AG09319 (cell line): ENCODE results near the gene SMIM33.

Source experiments
- DNase-seq: peaks from one replicate; pipeline ENCODE4 v3.0.0-alpha.2; 2010; ENCODE audit warnings: low read depth; ENCODE audit errors: extremely low read depth
- TF ChIP-seq, protein P1 (sequence below): IDR thresholded peaks from 2 replicates; pipeline ENCODE4 v1.5.1; 2011; ENCODE audit warnings: low read depth, mild to moderate bottlenecking, inconsistent platforms, low read length, moderate library complexity

The SMIM33 gene

DNA sequence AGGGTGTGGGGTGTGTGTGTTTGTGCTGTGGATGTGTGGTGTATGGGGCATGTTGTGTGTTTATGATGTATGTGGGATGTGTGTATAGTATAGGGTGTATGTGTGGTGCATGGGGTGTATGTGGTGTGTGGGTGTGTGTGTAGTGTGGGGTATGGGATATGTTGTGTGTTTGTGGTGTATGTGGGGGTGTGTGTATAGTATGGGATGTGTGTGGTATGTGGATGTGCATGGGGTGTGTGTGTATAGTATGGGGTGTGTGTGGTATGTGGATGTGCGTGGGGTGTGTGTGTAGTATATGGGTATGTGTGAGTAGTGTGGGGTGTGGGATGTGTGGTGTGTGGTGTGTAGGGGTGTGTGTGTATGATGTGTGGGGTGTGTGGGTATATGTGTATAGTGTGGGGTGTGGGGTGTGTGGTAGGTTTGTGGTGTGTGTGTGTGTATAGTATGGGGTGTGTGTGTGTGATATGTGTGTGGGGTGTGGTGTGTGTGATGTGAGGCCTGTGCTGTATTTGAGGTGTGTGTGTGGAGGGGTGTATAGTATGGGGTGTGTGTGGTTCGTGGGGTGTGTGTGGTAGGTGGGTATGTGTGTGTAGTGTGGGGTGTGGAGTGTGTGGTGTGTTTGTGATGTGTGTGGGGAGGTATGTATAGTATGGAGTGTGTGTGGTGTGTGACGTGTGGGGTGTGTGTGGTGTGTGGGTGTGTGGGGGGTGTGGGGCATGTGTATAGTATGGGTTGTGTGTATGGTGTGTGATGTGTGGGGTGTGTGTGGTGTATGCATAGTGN lies 18.7 kb upstream of the SMIM33 start:
- DNase-seq: no peak
- TF ChIP-seq, protein P1, sequence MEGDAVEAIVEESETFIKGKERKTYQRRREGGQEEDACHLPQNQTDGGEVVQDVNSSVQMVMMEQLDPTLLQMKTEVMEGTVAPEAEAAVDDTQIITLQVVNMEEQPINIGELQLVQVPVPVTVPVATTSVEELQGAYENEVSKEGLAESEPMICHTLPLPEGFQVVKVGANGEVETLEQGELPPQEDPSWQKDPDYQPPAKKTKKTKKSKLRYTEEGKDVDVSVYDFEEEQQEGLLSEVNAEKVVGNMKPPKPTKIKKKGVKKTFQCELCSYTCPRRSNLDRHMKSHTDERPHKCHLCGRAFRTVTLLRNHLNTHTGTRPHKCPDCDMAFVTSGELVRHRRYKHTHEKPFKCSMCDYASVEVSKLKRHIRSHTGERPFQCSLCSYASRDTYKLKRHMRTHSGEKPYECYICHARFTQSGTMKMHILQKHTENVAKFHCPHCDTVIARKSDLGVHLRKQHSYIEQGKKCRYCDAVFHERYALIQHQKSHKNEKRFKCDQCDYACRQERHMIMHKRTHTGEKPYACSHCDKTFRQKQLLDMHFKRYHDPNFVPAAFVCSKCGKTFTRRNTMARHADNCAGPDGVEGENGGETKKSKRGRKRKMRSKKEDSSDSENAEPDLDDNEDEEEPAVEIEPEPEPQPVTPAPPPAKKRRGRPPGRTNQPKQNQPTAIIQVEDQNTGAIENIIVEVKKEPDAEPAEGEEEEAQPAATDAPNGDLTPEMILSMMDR: no peak

DNA sequence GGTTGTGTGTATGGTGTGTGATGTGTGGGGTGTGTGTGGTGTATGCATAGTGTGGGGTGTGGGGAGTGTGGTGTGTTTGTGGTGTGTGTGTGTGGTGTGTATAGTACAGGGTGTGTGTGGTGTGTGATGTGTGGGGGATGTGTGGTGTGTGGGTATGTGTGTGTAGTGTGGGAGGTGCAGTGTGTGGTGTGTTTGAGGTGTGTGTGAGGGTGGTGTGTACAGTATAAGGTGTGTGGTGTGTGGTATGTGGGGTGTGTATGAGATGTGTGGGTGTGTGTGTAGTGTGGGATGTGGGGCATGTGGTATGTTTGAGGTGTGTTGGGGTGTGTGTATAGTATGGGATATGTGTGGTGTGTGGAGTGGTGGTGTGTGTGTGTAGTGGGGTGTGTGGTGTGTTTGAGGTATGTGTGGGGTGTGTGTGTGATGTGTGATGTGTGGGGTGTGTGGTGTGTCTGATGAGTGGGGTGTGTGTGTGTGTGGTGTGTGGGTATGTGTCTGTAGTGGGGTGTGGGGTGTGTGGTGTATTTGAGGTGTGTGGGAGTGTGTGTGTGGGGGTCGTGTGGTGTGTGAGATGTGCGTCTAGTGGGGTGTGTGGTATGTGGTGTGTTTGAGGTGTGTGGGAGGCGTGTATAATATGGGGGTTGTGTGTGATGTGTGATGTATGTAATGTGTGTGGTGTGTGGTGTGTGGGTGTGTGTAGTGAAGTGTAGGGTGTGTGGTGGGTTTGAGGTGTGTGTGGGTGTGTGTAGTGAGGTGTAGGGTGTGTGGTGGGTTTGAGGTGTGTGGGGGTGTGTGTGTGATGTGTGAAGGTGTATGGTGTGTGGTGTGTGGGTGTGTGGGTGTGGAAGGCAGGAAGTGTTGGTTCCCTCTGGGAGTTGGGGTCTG lies 16.9 kb upstream of the SMIM33 start:
- TF ChIP-seq, protein P1: no peak
- no peak for DNase-seq

DNA sequence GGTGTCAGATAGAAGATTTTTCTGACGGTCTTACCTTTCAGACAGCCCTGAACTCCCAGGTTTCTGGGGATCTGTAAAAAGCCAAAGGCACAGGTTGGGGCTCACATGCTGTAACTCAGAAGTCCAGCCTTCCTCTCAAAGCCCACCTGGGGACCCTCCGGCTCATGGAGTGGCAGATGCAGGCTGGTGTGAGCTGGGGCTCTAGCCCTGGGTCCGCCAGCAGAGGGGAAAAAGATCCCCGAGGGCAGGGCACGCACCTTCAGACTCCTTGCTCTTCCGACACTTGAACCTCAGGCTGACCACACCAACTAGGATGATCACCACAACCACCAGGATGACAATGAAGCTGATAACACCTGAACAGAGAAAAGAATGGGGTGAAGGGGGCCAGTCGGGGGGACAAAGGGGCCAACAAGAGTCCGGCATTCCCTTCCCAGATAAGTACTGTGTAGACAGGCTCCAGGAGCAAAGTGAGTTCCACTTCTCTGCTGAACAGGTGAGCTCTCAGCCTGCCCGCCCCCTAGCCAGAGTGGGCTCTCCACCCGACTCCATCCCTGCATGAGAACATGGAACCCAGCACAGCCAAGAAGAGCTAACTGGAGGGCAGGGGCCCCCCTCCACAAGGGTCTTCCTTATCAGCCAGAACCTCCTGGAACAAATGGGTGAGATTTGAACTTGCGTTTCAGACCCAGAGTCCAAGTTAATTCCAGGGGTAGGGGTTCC lies 16.1 kb upstream of the SMIM33 start:
- no peak for DNase-seq
- TF ChIP-seq, protein P1: no peak

DNA sequence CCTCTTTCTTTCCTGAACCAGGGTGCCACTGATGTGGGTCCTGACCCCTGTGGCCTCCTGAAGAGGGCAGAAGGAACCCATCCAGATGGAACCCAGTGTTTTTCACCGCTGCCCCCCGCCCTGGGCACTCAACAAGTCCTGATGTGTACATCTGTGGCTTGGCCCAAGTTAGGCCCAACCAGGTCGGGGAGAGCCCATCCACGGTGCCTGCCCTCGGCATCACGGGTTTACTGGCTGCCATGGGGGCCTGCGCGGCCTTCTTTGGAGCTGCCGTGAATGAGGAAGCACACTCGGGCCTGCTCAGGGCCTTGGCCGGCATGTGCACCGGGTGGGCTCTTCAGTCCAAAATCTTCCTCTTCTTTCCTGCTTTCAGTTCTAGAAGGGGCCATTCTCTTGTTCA lies 14.0 kb upstream of the SMIM33 start:
- TF ChIP-seq, protein P1: no peak
- DNase-seq: no peak

DNA sequence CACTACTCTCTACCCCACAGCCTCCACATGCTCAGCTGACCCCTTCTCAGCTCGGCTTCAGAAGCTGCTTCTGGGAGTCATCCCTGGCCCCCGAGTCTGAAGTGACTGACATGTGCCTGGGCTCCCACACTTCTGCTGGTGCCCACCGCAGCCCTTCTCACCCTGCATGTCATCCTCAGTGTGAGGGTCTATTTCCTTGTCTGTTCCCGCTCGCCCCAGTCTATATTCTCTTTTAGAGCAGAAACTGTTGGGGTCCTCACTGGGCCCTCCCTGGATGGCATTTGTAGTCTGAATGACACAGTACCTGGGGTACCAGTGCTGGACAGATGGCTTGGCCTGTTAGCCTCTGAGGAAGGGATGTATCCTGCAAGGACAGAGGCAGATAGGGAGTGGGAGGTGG lies 13.6 kb upstream of the SMIM33 start:
- TF ChIP-seq, protein P1: no peak
- DNase-seq: no peak

DNA sequence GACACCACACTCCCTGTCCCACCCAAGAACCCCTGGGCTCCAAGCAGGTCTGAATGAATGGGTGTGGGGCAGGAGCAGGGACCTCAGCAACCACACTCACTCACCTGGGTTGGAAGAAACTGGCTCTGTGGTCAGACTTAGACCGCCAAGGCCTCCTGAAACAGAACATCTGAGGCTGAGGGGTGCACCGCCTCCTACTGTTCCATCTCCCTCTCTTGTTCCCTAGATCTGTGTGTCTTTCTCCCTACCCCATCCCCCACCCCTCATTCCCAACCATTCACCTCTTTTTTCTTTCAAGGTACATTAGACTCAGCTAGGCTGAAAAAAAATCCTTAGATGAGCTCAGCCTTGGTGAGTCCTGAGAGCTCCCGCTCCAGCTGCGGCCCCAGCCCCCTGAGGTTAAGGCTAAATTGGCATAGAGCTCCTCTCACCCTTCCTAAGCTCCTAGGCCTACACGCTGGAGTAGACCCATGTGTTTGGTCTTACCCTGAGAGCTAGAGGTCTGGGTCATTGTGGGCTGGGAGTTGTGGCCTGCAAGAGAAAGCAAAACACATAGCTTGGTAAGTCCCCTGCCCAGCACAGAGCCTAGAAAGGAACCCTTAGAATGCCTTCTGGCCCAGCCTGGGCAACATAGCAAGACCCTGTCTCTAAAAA lies 13.0 kb upstream of the SMIM33 start:
- no peak for DNase-seq
- TF ChIP-seq, protein P1: no peak
